HG02588 (cell line): ENCODE data around the gene RBM27.
"Not testable (repeated sequence)": the region's sequence is repeated elsewhere in the genome, so short reads cannot be mapped to it uniquely, and the experiment has no call there.

Experiments used
- ATAC-seq: cut with Tn5 transposase; IDR thresholded peaks from one replicate; pipeline ENCODE4 v1.9.1; 2021; ENCODE audit warnings: mild to moderate bottlenecking, moderate library complexity; ENCODE audit not compliant: unreplicated experiment

Gene RBM27

DNA sequence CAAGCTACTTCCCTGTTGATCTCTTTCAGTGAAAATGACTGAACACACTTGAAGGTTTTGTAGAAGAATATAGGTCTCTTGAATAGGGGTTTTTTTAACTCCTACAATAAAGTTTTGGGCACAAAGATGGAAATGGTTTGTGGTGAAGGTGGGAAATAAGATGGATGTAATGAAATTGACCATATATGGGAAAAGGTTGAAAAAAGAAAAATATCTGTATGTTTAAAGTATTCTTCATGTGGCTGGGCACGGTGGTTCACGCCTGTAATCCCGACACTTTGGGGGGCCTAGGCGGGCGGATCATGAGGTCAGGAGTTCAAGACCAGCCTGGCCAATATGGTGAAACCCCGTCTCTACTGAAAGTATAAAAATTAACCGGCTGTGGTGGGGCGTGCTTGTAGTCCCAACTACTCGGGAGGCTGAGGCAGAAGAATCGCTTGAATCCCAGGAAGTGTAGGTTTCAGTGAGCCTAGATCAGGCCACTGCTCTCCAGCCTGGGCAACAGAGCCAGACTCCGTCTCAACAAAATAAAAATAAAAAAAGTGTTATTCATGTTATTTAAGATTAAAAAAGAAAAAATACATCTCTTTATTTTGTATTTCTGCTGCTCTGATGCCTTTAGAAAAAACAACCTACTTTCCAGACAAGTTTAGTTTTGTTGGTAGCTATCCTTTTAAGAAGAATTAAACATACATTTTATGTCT lies 2.2 kb downstream of the RBM27 start:
- no peak for ATAC-seq

DNA sequence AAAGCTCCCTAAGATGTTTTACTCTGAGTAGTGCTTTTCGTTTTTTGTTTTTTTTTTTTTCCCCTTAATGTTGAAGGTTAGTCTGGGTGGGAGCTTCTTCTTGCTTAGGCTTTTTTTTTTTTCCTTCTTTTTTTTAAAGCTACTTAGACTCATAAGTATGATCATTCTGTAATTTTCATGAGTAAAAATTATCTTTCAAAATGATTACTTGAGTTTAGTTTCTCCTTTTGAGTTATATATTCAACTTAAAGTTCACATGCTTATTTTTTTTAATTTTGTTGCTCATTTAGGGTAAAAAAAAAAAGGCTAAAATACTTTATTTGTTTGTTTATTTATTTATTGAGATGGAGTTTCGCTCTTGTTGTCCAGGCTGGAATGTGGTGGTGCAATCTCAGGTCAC lies 2.9 kb downstream of the RBM27 start:
- no peak for ATAC-seq

DNA sequence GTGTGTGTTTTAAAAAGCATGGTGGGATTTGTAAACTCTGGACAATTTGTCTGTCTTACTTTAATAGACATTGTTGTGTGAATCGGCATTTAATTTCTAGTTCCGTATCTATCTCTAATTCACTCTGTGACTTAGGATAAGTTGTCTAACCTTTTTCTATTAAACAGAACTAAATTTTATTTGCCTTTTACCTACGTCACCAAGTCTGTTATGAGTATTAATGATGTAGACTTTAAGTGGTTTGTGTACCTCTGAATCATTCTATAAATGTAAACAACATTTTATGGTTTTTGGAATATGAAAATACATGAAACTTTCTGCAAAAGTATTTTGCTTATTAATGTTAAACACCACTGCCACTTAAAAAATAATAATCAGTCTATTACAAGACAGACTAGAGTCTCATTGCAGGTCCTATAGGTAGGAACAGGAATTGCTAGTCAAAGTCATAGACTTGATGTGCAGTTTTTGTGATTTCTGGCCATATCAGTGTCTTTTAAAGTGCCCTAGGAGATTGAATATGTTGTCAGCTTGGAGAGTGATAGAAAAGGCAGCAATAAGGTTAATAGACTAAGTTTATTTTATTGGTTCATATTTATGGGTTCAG lies 5.6 kb downstream of the RBM27 start:
- no peak for ATAC-seq

DNA sequence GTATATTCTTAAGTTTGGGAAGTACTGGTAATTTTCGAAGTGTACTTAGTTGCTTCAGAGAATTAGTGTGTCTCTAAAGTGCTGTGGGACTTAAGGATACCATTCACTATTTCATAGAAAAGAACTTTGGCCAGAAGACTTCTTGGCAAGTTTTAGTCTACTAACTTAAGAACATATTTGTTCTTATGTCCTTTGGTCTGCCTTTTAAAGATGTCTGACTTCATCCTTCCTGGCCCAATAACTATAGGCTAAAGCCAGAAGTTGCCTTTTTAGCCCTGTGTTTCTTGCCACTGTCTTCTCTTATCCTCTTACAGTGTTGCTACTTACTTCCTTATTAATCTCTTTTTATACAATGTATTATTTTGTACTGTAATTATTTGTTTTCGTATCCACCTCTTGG lies 6.3 kb downstream of the RBM27 start:
- no peak for ATAC-seq

DNA sequence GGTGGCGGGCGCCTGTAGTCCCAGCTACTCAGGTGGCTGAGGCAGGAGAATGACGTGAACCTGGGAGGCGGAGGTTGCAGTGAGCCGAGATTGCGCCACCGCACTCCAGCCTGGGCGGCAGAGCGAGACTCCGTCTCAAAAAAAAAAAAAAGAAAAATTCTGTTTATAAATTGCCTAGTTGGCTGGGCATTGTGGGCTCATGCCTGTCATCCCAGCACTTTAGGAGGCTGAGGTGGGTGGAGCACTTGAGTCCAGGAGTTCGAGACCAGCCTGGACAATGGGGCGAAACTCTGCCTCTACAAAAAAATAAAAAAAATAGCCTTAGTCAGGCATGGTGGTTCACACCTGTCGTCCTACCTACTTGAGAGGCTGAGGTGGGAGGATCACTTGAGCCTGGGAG lies 7.4 kb downstream of the RBM27 start:
- ATAC-seq: not testable (repeated sequence)

DNA sequence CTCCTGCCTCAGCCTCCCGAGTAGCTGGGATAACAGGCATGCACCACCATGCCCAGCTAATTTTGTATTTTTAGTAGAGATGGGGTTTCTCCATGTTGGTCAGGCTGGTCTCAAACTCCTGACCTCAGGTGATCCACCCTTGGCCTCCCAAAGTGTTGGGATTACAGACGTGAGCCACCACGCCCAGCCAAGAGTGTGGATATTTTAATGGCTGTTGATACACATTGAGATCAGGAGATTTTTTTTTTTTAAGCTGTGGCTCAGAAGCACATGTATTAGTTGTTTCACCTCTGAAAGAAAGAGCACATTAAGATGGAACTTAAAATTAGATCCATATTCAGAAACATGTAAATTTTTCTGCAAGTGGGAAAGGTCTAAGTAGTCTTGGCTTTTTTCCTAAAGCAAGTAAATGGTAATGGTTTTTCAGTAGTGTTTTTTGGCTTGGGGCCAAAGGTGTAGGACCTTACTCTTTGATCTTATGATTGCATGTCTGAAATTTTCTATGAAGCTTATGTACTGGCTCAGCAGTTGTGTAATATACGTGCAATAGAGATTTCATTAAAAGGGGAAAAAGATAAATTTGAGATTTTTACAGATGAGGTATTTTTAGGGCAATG lies 9.9 kb downstream of the RBM27 start:
- no peak for ATAC-seq

DNA sequence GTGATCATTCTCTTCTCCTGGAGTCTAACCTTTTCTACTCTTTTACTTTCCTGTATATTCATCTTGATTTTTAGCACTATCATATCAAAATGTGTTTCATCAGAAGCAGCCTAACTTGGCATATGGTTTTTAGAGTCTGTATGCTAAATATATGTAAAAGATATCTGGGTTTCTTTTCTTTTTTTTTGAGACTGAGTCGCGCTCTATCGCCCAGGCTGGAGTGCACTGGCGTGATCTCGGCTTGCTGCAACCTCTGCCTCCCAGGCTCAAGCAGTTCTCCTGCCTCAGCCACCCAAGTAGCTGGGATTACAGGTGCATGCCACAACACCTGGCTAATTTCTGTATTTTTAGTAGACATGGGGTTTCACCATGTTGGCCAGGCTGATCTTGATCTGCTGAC lies 11.5 kb downstream of the RBM27 start:
- ATAC-seq: not testable (repeated sequence)

DNA sequence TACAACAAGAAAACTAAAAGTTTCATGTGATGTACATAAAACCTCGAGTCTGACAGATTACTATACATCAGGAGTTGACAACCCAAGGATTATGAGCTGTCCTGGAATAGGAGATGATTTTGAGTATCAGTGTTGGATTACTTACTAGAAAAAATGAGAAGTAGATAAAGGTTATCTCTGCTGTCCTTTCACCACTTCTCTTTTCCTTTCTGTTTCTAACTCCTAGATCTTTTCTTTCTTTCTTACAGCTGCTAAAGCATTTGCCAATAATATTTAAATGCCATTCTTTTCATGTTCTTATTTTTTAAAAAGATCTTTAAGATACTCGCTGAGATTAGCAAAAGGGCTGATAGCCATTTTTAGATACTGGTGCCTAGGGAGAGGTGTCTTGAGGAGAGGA lies 14.8 kb downstream of the RBM27 start:
- ATAC-seq: no peak

DNA sequence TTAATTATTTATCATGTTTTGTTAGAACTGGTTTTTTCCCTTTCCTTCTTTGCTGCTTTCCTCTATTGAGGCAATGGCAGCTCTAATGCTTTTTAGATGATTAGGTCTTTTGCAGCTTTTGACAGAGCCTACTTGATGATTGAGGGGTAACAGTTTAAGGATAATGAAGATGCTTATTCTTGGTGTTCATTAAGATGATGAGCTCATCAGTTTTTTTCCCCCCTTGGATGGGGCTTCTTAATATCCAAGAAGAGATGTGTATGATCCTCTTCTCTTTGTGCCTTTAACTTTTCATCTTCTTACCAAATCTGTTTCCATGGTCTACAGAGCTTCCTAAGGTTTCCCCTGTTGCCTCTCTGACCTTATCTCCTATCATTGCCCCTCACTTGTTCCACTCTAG lies 15.8 kb downstream of the RBM27 start:
- no peak for ATAC-seq

DNA sequence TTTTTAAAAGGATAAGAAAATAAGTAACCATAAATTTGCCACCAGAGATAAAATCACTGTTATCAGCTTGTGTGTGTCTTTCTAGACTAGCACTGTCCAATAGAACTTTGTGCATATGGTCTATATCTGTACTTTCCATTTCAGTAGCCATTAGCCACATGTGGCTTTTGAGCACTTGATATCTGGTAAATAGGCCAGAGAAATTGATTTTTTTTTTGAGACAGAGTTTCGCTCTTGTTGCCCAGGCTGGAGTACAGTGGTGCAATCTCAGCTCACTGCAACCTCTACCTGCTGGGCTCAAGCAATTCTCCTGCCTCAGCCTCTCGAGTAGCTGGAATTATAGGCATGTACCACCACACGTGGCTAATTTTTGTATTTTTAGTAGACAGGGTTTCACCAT lies 17.8 kb downstream of the RBM27 start:
- no peak for ATAC-seq

DNA sequence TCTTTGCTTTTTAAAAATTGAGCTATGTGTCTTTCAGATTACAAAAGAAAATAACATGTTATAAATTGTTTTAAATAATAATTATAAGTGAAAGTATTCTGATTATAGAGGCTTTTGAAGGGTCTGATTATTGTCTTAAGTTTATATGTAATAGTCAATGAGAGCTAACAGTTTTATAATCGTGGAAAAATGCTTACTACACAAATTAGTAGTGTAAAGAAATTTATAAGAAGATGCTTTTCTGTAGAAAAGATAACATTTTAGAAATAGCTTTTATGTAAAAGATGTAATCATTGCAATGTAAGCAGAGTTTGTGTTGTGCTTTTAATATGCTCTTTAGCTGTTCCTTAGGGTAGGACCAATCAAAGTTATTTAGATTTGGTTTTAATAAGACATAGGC lies 18.6 kb downstream of the RBM27 start:
- no peak for ATAC-seq

DNA sequence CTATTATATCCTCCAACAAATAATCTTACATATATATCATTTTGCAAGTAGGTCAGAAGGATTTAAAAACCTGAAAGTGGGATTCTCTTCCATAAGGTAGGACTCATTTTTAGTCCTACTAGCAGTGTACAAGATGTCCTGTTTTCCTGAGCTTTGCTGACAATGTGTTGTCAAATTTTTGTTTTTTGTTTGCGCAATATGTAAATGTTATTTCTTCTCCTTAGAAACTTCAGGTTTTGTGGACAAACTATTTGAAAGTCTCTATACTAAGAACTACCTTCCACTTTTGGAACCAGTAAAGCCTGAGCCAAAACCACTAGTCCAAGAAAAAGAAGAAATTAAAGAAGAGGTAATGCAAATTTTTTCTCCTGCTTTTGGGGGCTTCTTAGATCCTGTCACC lies 19.8 kb downstream of the RBM27 start:
- no peak for ATAC-seq

DNA sequence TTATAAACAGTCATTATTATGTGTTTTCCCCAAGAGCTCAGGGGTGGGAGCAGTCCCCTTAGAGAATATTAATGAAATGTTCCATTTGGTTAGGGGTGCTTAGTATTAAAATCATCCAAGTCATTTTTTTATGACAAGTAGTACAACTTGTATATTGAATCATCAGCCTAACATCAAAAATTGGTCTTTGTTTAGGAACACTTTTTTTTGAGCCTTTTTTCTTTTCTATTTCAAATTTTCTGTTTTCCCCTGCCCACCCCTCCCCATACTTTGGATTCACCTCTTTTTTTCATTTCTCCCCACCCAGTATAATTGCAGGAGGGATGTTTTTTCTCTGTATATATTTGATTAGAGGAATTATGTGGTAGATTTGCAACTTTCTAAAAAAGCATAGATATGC lies 25.8 kb downstream of the RBM27 start:
- no peak for ATAC-seq

DNA sequence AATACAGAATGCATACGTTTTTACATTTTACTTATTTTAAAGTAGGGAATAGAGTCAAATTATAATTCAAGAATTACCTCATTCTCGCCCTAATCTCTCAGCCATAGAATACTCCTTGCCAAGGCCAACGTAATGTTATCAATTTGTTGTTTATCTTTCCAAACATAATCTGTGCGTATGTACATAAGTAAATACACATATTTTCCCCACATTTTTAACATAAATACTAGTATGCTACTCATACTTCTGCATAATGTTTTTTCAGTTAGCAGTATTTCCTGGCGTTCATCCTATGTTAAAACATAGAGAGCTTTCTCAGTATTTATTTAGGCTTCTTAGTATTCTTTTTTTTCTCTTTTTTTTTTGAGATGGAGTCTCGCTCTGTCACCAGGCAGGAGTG lies 28.8 kb downstream of the RBM27 start:
- ATAC-seq: no peak

DNA sequence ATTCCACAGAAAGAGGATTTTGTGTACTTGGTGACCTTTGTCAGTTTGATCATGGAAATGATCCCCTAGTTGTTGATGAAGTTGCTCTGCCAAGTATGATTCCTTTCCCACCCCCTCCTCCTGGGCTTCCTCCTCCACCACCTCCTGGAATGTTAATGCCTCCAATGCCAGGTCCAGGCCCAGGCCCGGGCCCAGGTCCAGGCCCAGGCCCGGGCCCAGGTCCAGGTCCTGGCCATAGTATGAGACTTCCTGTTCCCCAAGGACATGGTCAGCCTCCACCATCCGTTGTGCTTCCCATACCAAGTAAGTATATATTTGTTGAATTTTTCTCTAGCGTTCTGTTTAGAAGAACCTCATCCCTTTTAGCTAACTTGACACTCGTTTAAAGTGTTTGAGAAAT lies 30.0 kb downstream of the RBM27 start:
- ATAC-seq: no peak

DNA sequence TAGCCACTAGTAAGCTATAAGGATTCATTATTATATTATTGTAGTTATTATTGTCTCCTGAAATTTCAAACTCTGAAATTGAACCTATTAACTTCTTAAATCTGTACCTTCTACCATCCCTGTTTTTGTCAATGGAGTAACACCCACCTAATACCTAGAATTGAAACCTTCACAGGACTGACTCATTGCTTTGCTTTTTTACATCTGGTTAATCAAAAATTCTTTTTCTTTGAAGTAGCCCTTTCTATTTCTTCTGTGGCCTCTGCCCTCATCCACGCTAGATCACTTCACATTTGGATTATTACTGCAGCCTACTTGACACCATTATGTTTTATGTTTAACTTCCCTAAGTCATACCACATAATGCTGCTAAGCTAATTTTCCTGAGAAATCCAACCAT lies 35.6 kb downstream of the RBM27 start:
- ATAC-seq: no peak

DNA sequence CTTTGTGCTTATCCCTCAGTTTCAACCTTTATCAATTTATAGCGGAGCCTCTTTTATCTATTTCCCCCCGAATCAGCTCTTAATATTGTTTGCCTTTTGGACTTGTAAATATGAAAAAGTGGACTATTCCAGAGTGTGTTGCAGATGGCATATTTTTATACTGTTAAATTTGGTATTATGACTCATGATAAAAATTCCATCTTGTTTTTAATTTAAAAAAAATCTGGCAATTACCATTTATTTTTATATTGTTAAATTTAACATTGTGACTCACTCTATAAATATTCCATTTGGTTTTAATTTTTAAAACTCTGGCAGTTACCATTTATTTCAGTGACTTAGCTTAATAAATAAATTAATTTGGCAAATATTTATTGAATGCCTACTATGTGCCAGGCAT lies 37.5 kb downstream of the RBM27 start:
- no peak for ATAC-seq

DNA sequence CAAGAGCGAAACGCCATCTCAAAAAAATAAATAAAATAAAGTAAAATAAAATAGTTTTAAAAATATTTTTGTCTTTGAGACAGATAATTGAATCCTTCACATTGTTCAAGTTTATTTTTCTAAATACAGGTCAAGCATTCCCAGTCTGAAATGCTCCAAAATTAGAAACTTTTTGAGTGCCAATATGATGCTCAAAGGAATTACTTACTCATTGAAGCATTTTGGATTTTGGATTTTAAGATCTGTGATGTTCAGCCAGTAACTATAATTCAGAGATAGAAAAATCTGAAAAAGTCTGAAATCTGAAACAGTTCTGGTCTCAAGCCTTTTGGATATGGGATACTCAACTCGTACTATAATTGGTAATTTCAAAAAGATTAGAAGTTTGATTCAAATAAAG lies 39.8 kb downstream of the RBM27 start:
- no peak for ATAC-seq

DNA sequence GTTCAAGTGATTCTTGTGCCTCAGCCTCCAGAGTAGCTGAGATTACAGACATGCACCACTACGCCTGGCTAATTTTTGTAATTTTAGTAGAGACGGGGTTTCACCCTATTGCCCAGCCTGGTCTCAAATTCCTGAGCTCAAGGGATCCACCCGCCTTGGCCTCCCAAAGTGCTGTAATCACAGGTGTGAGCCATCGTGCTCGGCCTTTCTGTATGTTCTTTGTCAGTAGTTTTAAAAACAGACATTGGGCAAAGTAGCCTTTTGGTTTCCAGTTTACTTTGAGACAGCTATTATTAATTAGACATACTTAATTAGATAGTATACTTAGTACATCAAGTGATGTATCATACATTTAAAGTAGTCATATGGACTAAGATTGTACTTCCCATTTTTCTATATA lies 45.2 kb downstream of the RBM27 start:
- no peak for ATAC-seq

DNA sequence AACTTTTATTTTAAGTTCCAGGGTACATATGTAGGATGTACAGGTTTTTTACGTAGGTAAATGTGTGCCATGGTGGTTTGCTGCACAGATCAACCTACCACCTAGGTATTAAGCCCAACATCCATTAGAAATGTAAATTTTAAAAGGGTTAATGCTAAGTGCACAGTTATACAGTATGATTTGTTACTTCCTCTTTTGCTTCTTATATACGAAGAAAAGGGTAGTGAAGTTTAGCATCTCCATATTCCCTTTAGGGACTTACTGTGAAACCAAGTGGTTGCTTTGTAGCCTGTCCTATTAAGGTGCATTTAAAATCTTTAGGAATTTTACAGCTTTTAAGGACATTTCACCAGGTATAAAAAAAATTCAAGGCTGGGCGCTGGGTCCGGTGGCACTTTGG lies 46.4 kb downstream of the RBM27 start:
- ATAC-seq: no peak
